PC-3 (cell line): Measurements from ENCODE around the gene ZXDC.

ENCODE experiments used
- EZH2 ChIP-seq: fragments of 300-600 bp; sonication (generic); IDR thresholded peaks from one replicate; pipeline ENCODE4 v1.6.1; 2017; ENCODE audit warnings: antibody characterized with exemption, mild to moderate bottlenecking, low read length; ENCODE audit not compliant: unreplicated experiment
- EZH2phosphoT487 ChIP-seq: fragments of 300-600 bp; sonication (generic); IDR thresholded peaks from 2 replicates; pipeline ENCODE4 v1.6.1; 2018; ENCODE audit warnings: mild to moderate bottlenecking, antibody characterized with exemption, low read length, borderline replicate concordance
- TF ChIP-seq, protein P1 (sequence below): fragments of 300-600 bp; sonication (generic); conservative IDR thresholded peaks from 2 replicates; pipeline ENCODE4 v1.5.1; 2017; ENCODE audit warnings: antibody characterized with exemption, low read depth, mild to moderate bottlenecking, low read length

GRCh38 chr3:126461450-126462070 lies 14.1 kb downstream of the ZXDC start:
- TF ChIP-seq, protein P1, sequence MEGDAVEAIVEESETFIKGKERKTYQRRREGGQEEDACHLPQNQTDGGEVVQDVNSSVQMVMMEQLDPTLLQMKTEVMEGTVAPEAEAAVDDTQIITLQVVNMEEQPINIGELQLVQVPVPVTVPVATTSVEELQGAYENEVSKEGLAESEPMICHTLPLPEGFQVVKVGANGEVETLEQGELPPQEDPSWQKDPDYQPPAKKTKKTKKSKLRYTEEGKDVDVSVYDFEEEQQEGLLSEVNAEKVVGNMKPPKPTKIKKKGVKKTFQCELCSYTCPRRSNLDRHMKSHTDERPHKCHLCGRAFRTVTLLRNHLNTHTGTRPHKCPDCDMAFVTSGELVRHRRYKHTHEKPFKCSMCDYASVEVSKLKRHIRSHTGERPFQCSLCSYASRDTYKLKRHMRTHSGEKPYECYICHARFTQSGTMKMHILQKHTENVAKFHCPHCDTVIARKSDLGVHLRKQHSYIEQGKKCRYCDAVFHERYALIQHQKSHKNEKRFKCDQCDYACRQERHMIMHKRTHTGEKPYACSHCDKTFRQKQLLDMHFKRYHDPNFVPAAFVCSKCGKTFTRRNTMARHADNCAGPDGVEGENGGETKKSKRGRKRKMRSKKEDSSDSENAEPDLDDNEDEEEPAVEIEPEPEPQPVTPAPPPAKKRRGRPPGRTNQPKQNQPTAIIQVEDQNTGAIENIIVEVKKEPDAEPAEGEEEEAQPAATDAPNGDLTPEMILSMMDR = no peak
- TF ChIP-seq EZH2phosphoT487 = no peak
- TF ChIP-seq EZH2 = no peak
